Right lung (tissue), 5 donors: ENCODE measurements around the gene LARP7. TPM values are rescaled to one million over a fixed set of nuclear protein-coding genes. Genes with fewer than 3 reads are reported as not detected.

Experiments used
- polyA plus RNA-seq, 5 donors: library from polyadenylated mRNA; unstranded; fragments of 120-200 nt; gene quantifications; one replicate each; pipeline versions ENCODE4 v1.2.1 to v1.2.3, GENCODE V29; 2013; ENCODE audit warnings: inconsistent platforms in 1 of 5, low replicate concordance in 1 of 5; ENCODE audit not compliant: insufficient read length in 5 of 5, insufficient read depth in 1 of 5

The LARP7 gene
- polyA plus RNA-seq, 5 donors: 78.7 to 124 (median 96.6) TPM

Other genes starting within 250 kb of the LARP7 start
- gene NEUROG2, start 121.0 kb upstream of the LARP7 start, polyA plus RNA-seq: not detected
- 10 to 100 TPM; 11.6 to 30.3 (median 27.3) TPM for gene ZGRF1, start 234 bp upstream of the LARP7 start, polyA plus RNA-seq